Fibroblast of lung (primary cell): ENCODE results near the gene OCLN. TPM values are rescaled to one million over a fixed set of nuclear protein-coding genes. Genes with fewer than 3 reads are reported as not detected.
"Not testable (repeated sequence)": the region's sequence is repeated elsewhere in the genome, so short reads cannot be mapped to it uniquely, and the experiment has no call there.

Experiments
- DNase-seq, 2 donors: peaks; one replicate each; pipeline versions ENCODE4 v3.0.0 to v3.0.0-alpha.2; 2010; ENCODE audit warnings: low read depth in 2 of 2
- H2AFZ ChIP-seq: 2 replicates; pipeline ENCODE4 v1.5.1; 2012; ENCODE audit warnings: low read length, control low read depth, inconsistent platforms
- H3K27ac ChIP-seq: 2 replicates; pipeline ENCODE4 v1.5.1; 2011; ENCODE audit warnings: low read length, control low read depth; ENCODE audit not compliant: insufficient read depth
- H3K27me3 ChIP-seq: 2 replicates; pipeline ENCODE4 v1.5.1; 2011; ENCODE audit warnings: mild to moderate bottlenecking, low read length; ENCODE audit not compliant: control insufficient read depth, insufficient read depth
- H3K36me3 ChIP-seq: 2 replicates; pipeline ENCODE4 v1.5.1; 2011; ENCODE audit warnings: low read length; ENCODE audit not compliant: control insufficient read depth, insufficient read depth
- H3K4me1 ChIP-seq: 2 replicates; pipeline ENCODE4 v1.5.1; 2011; ENCODE audit warnings: low read length; ENCODE audit not compliant: control insufficient read depth, insufficient read depth; ENCODE audit errors: extremely low read depth
- H3K4me2 ChIP-seq: 2 replicates; pipeline ENCODE4 v1.5.1; 2011; ENCODE audit warnings: low read length, control low read depth; ENCODE audit not compliant: insufficient read depth; ENCODE audit errors: extremely low read depth
- H3K4me3 ChIP-seq, 4 experiments: fragments of 200-600 bp in 1 of 4; sonication (generic) in 1 of 4; replicated peaks in 1 of 4; 2 replicates each; pipeline ENCODE4 v1.5.1; 2011 to 2016; ENCODE audit warnings: low read length in 4 of 4, low read depth in 3 of 4, mild to moderate bottlenecking in 3 of 4, control low read depth in 2 of 4, inconsistent platforms in 1 of 4, mixed read lengths in 1 of 4; ENCODE audit not compliant: insufficient read depth in 1 of 4; ENCODE audit errors: control extremely low read depth in 1 of 4
- H3K79me2 ChIP-seq: 2 replicates; pipeline ENCODE4 v1.5.1; 2012; ENCODE audit warnings: mild to moderate bottlenecking, low read length, inconsistent platforms; ENCODE audit not compliant: control insufficient read depth, insufficient read depth
- H3K9ac ChIP-seq: 2 replicates; pipeline ENCODE4 v1.5.1; 2011; ENCODE audit warnings: mild to moderate bottlenecking, low read length, control low read depth; ENCODE audit not compliant: insufficient read depth
- H3K9me3 ChIP-seq: 2 replicates; pipeline ENCODE4 v1.5.1; 2012; ENCODE audit warnings: low read depth, low read length; ENCODE audit not compliant: control insufficient read depth, insufficient read depth
- H4K20me1 ChIP-seq: 2 replicates; pipeline ENCODE4 v1.5.1; 2011; ENCODE audit warnings: low read length; ENCODE audit not compliant: control insufficient read depth, insufficient read depth; ENCODE audit errors: extremely low read depth
- polyA plus RNA-seq, 2 donors: library from polyadenylated mRNA; depleted of rRNA in 1 of 2; stranded (reverse) in 1 of 2; unstranded in 1 of 2; fragments of >200 nt; gene quantifications; 2 replicates each; pipeline ENCODE4 v1.2.1, GENCODE V29; 2011 to 2012; ENCODE audit warnings: missing spikeins in 1 of 2
- total RNA-seq: library from RNA; depleted of rRNA; stranded (reverse); fragments of >200 nt; gene quantifications from 2 replicates; pipeline ENCODE4 v1.2.1, GENCODE V29; 2014

The OCLN gene
- total and polyA plus RNA-seq, 2 donors (not counting 1 experiment from before 2014, with no cell fraction given), result 3.1 to 7.8 TPM

DNA sequence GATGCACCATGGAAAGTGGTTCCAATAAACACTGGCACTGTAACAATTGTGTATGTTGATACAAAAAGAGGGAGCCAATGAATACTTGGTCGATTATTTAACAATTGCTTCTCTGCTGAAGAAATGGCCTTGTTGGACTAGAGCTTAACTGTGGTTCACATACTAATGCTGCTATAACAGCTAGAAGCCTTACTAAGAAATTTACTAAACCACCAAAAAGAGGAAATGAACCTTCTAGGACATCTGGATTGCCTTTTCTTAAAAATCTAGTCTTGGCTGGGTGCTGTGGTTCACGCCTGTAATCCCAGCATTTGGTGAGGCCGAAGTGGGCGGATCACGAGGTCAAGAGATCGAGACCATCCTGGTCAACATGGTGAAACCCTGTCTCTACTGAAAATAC is 109.4 kb downstream of the OCLN start:
- H3K4me2 ChIP-seq, H3K36me3 ChIP-seq, H3K9ac ChIP-seq, H3K27ac ChIP-seq, H3K4me3 ChIP-seq, H3K27me3 ChIP-seq, DNase-seq, H2AFZ ChIP-seq, H4K20me1 ChIP-seq, H3K79me2 ChIP-seq, H3K4me1 ChIP-seq, H3K9me3 ChIP-seq: not testable (repeated sequence)

DNA sequence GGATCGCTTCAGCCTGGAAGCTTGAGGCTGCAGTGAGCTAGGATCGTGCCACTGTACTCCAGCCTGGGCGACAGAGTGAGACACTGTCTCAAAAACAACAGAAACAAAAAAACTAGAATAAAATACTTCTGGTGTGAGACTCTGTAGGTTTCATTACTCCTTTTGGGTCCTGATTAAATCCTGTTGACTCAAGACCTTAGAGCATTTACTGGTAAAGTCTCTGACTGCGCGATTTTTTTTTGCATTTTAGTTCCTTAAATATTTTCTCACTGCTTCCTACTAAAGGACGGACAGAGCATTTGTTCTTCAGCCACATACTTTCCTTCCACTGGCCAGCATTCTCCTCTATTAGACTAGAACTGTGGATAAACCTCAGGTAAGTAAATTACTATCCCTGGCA is 114.2 kb downstream of the OCLN start:
- H3K27ac ChIP-seq, H3K27me3 ChIP-seq, H3K9ac ChIP-seq, H3K9me3 ChIP-seq, DNase-seq, H4K20me1 ChIP-seq, H3K4me2 ChIP-seq, H2AFZ ChIP-seq, H3K79me2 ChIP-seq, H3K36me3 ChIP-seq, H3K4me3 ChIP-seq, H3K4me1 ChIP-seq: not testable (repeated sequence)

Other genes with a start within 250 kb of the OCLN start
- 7.7 and 8.3 TPM in 2 replicates for gene CCDC125, start 160.0 kb upstream of the OCLN start, total RNA-seq
- 2.2 and 4.2 TPM in 2 replicates for gene CCDC125, start 160.0 kb upstream of the OCLN start, polyA plus RNA-seq
- 31.3 and 34.3 TPM in 2 replicates for gene AK6, start 123.3 kb upstream of the OCLN start, total RNA-seq
- gene AK6, start 123.3 kb upstream of the OCLN start, polyA plus RNA-seq, result 51.8 and 55.1 TPM in 2 replicates
- 73.2 and 114 TPM in 2 replicates for gene TAF9, start 123.3 kb upstream of the OCLN start, total RNA-seq
- gene TAF9, start 123.3 kb upstream of the OCLN start, polyA plus RNA-seq, result 154 and 169 TPM in 2 replicates
- 20.5 and 30.1 TPM in 2 replicates for gene RAD17, start 123.0 kb upstream of the OCLN start, total RNA-seq
- 14.9 and 16.3 TPM in 2 replicates for gene RAD17, start 123.0 kb upstream of the OCLN start, polyA plus RNA-seq
- 1.3 and 2.5 TPM in 2 replicates for gene MARVELD2, start 77.7 kb upstream of the OCLN start, total RNA-seq
- 2.9 and 5.1 TPM in 2 replicates for gene MARVELD2, start 77.7 kb upstream of the OCLN start, polyA plus RNA-seq
- 36.2 and 43.8 TPM in 2 replicates for gene GTF2H2C, start 67.4 kb downstream of the OCLN start, total RNA-seq
- 24.1 and 34.4 TPM in 2 replicates for gene GTF2H2C, start 67.4 kb downstream of the OCLN start, polyA plus RNA-seq